ENCODE data around the gene MAST4.

The MAST4 gene

DNA sequence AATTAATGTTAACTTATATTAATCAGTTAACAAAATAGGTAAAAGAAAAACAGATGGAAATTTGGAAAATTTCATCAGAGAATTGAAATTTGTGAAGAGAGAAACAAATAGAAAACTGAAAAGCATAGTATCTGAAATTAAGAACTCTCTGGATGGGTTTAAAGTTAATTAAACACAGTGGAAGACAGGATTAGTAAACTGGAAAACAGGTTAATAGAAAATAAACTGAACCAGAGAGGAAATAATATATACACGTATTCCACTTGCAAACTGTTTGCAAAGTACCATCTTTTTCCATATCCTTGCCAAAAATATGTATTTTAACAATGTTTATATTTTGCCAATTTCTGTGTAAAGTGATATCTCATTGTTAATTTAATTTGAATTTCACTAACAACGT is 342.9 kb downstream of the MAST4 start:
- TF ChIP-seq, protein P1, sequence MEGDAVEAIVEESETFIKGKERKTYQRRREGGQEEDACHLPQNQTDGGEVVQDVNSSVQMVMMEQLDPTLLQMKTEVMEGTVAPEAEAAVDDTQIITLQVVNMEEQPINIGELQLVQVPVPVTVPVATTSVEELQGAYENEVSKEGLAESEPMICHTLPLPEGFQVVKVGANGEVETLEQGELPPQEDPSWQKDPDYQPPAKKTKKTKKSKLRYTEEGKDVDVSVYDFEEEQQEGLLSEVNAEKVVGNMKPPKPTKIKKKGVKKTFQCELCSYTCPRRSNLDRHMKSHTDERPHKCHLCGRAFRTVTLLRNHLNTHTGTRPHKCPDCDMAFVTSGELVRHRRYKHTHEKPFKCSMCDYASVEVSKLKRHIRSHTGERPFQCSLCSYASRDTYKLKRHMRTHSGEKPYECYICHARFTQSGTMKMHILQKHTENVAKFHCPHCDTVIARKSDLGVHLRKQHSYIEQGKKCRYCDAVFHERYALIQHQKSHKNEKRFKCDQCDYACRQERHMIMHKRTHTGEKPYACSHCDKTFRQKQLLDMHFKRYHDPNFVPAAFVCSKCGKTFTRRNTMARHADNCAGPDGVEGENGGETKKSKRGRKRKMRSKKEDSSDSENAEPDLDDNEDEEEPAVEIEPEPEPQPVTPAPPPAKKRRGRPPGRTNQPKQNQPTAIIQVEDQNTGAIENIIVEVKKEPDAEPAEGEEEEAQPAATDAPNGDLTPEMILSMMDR (conservative IDR thresholded peaks at IDR 0.05), result no peak

DNA sequence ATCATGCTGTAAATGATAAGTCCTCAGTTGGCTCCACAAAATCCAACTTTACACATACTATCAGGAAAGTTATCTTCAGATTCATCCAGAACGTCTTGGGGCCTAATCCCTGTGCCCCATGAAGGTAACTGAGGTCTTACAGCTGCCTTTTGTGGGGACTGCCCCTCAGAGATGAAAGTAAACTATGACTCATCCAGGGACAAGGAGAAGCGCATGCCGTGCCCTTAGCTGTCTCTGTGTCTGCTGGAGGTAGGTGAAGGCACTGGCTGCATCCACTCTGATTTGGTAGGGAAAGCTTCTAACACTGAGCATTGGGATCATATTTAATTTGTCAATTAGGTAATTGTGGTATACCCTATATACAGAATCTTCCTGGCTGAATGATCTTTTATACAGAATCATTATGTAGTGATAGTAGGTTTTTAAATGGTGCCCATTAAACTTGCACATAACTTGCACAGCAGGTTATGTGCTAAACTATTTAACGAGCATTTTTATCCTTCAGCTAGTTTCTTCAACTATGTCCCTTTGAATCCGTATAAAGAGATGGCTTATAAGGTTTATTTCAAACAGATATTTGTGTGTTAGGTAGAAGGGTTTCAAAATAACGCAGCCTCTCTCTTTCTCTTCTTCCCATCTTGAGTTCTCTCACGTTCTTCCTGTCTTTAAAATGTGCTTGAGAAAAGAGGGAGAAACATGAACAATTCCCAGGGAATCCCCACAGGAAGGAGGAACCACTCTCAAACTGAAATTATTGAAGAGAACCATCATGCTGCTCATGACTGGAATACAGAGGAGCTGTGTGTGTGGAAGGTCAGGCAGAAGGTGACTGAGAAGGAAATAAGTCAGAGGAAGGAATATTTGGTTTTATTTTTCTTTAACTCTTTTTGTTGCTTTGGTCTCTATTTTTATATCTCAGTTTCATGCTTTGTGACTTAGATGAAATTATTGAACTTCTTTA is 349.5 kb downstream of the MAST4 start:
- H3K27ac ChIP-seq, result no peak overlapping the region
- TF ChIP-seq, protein P1 (conservative IDR thresholded peaks at IDR 0.05), result no peak

More for the DNA sequence above, 342.9 kb downstream of the MAST4 start:
- H3K27ac ChIP-seq, result no peak overlapping the region

DNA sequence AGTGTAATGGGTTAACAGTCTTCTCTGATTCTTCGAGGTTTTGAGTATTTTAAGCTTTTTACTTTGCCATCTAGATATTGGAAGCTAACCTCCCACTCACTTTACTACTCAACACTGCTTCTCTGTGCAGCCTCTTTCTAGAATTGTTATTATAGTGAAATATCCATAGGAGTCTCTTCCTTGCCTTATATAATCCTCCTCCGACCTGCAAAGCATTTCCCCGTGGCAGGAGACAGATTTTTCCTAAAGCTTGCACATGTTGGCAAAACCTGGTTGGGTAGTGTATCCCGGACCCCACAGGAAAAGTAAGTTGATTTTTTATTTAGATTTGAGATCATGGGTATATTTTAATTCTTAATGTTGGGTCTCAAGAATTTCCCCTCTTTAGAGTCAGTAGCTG is 351.3 kb downstream of the MAST4 start:
- H3K27ac ChIP-seq, result no peak overlapping the region
- TF ChIP-seq, protein P1 (conservative IDR thresholded peaks at IDR 0.05), result no peak

DNA sequence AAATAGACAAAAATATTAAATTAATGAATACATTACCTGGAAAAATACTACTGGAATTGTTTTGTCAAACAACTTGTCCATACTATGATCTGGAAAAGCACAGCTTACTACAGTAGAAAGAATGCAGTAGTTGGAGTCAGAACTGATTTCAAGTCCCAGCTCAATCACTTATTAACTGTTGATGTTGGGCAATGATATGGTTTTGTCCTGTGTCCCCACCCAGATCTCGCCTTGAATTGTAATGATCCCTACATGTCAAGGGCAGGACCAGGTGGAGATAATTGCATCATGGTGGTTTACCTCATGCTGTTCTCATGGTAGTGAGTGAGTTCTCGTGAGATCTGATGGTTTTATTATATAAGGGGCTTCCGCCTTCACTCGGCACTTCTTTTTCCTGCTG is 352.9 kb downstream of the MAST4 start:
- TF ChIP-seq, protein P1 (conservative IDR thresholded peaks at IDR 0.05), result no peak
- no peak overlapping the region for H3K27ac ChIP-seq

DNA sequence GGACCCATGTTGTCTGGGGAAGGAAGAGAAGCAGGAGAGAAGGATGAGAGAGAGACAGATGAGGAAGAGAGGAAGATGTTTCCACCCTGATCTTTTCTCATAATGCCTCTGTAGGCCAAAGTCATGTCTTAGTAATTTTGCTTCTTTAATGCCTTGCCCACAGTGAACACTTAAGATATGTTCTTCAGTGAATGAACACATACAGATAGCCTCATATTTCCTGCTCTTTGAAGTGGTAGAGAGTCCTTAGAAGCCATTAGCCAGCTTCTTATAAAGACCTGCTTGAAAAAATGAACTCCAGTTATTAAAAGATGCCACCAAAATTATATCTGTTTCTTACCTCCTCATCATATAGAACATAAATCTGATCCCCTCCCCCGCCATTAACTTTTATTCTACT is 356.0 kb downstream of the MAST4 start:
- TF ChIP-seq, protein P1 (conservative IDR thresholded peaks at IDR 0.05), result no peak
- H3K27ac ChIP-seq, result no peak overlapping the region

DNA sequence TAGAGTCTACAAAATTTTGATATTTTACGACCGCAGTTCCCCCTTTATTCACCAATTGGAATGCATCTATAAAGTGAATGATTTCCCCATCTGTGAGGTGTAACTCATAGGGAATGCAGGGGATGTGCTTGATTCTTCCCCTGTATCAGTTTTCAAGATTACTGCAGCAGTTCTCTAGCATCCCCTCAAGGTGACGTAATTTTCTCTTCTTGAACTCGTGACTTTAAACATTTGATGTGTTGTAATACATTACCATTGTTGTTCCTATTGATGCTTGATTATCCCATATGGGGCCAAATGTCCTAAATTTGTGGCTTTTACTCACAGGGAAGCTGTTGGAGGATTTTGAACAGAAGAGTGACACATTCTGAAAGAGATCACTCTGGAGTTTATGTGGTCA is 360.2 kb downstream of the MAST4 start:
- H3K27ac ChIP-seq, result no peak overlapping the region
- TF ChIP-seq, protein P1 (conservative IDR thresholded peaks at IDR 0.05), result no peak

DNA sequence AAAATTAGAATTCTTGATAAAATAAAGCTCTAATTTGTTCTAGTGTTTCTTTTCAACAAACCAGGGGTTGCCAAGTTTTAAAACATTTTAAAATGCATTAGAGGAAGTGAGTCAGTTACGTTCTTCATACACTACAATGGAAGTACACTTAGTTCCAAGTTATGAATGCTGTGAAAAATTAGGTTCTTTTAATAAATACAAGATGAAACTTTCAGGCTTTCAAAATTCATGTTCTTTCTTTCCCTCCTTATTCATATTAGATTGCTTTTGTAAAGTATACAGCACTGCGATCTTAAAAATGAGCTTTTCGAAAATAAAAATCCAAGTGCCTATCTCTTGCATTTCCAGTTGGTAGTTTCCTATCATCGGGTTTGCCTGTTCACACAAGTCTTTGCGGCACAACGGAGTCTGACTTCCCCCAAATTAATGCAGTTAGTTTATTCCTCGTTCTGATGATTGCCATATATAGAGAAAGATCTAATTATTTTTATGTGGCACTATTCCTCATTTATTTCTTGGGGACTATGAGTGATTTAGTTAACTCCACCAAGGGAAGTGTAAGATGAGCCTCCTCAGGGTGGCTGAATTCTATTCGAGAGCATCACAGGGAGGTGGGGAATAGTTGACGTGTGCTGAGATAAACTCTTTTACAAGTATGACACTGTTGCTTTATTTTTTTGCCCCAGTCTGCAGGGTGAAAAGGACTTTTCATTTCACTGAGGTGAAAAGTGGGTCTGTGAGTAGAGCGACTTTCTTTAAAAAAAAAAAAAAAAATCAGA is 362.2 kb downstream of the MAST4 start:
- TF ChIP-seq, protein P1 (conservative IDR thresholded peaks at IDR 0.05), result no peak
- peak overlapping the region; percentile 62 for H3K27ac ChIP-seq
